ENCODE results near the gene POLR2H.

Gene POLR2H

DNA sequence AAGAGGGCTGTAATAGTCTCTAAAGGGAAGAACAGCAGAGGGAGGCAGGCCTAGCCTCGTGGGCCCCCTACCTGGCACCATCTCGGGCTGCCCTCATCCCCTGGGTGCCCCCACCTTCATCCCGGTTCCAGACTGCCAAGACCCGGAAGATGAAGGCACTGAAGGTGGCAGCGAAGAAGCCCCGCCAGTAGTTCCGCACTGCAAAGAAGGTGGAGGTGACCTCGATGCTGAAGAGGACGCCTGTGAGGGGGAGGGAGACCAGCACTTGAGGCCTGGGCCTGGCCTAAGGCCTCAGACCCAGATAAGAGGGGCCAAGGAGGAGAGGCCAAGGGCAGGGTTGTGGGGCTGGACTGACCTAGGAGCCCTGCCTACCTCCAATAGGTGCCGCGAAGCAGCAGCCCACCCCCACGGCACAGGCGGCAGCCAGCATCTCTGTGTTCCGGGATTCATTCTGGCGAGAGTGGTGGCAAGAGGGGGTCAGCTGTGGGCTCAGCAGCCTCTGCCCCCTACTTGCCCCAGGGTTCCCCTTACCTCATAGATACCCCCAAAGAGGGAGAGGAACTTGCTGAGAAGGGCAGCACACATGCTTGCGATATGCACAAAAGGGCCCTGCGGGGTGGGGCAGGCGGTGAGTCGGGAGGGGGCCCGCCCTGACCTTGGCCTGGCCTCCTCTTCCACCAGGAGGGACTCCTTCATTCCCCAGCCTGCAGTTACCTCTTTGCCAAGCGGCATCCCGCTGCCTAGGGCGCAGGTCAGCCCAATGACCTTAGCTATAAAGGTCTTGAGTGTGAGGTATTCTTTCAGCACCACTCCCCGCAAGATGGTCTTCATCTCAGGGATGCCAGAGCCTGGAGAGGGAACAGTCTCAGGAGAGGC is 4.0 kb upstream of the POLR2H start:
- no peak for TF ChIP-seq CTCF (IDR thresholded peaks at IDR 0.05; ENCODE audit: borderline replicate concordance, extremely low read depth, low read length, poor library complexity, severe bottlenecking)
- TF ChIP-seq EZH2 (IDR thresholded peaks at IDR 0.05; ENCODE audit: borderline replicate concordance, low read depth, low read length, severe bottlenecking): no peak
- Histone ChIP-seq H3K4me1 (ENCODE audit: insufficient read depth, low read length) (peaks cover 15% of the 10 kb centered on the region), H3K36me3 (ENCODE audit: insufficient read depth, low read length) (peaks cover 14% of the 10 kb centered on the region), H3K27me3 (ENCODE audit: insufficient read depth, low read length, poor library complexity) (no peaks in the 10 kb centered on the region), H3K4me3 (ENCODE audit: low read depth in 1 of 2, low read length in 2 of 2) (no peak overlapping the region), H3K9ac (ENCODE audit: low read depth, low read length) (no peak overlapping the region), H3K27ac (ENCODE audit: low read length) (no peak overlapping the region), H4K20me1 (ENCODE audit: insufficient read depth, low read length) (peaks cover 29% of the 10 kb centered on the region), H3K9me3 (ENCODE audit: insufficient read depth, low read length, severe bottlenecking) (no peaks in the 10 kb centered on the region), H2AFZ (ENCODE audit: low read depth, low read length) (no peak overlapping the region), H3K4me2 (ENCODE audit: insufficient read depth, low read length) (no peak overlapping the region), H3K79me2 (ENCODE audit: insufficient read depth, low read length) (peaks cover 13% of the 10 kb centered on the region)
- ATAC-seq (ENCODE audit: insufficient read depth, low read depth) (no peak), DNase-seq (no peak)

- Histone ChIP-seq H3K9me3 (ENCODE audit: insufficient read depth, low read length, severe bottlenecking) (no peaks in the 10 kb centered on the region), H3K36me3 (ENCODE audit: insufficient read depth, low read length) (peaks cover 14% of the 10 kb centered on the region), H3K4me1 (ENCODE audit: insufficient read depth, low read length) (peaks cover 15% of the 10 kb centered on the region), H3K9ac (ENCODE audit: low read depth, low read length) (no peak overlapping the region), H2AFZ (ENCODE audit: low read depth, low read length) (no peak overlapping the region), H4K20me1 (ENCODE audit: insufficient read depth, low read length) (peaks cover 29% of the 10 kb centered on the region), H3K4me3 (ENCODE audit: low read depth in 1 of 2, low read length in 2 of 2) (no peak overlapping the region), H3K4me2 (ENCODE audit: insufficient read depth, low read length) (no peak overlapping the region), H3K79me2 (ENCODE audit: insufficient read depth, low read length) (peaks cover 18% of the 10 kb centered on the region), H3K27ac (ENCODE audit: low read length) (no peak overlapping the region), H3K27me3 (ENCODE audit: insufficient read depth, low read length, poor library complexity) (no peaks in the 10 kb centered on the region)
- no peak for ATAC-seq (ENCODE audit: insufficient read depth, low read depth)
- TF ChIP-seq CTCF (IDR thresholded peaks at IDR 0.05; ENCODE audit: borderline replicate concordance, extremely low read depth, low read length, poor library complexity, severe bottlenecking) (no peak), EZH2 (IDR thresholded peaks at IDR 0.05; ENCODE audit: borderline replicate concordance, low read depth, low read length, severe bottlenecking) (no peak)
- no peak for DNase-seq
These were observed 3.3 kb upstream of the POLR2H start for GRCh38 chr3:184358124-184358767.

DNA sequence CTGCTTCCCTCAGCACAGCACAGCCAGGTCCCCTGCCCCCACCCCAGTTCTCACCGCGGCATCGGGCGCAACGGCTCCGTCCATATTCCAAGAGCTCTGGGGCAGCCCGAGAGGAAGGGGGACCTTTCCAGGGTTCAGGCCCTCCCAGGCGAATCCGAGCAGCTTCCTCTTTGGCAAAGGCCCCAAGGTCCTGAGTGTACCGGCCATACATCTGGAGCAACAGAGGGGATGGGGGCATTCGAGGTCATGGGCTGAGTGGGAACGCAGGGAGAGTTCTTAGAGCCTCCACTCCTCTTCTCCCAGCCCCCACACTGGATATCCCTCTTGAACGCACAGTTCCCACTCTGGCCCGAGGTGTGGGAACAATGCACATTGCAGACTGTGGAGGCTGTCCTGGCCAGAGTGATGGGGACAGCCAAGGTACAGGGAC is 2.6 kb upstream of the POLR2H start:
- Histone ChIP-seq H3K9me3 (ENCODE audit: insufficient read depth, low read length, severe bottlenecking) (no peaks in the 10 kb centered on the region), H4K20me1 (ENCODE audit: insufficient read depth, low read length) (peaks cover 24% of the 10 kb centered on the region), H3K4me3 (ENCODE audit: low read depth in 1 of 2, low read length in 2 of 2) (no peak overlapping the region), H3K27ac (ENCODE audit: low read length) (no peak overlapping the region), H3K4me1 (ENCODE audit: insufficient read depth, low read length) (peaks cover 20% of the 10 kb centered on the region), H3K27me3 (ENCODE audit: insufficient read depth, low read length, poor library complexity) (no peaks in the 10 kb centered on the region), H2AFZ (ENCODE audit: low read depth, low read length) (no peak overlapping the region), H3K9ac (ENCODE audit: low read depth, low read length) (no peak overlapping the region), H3K79me2 (ENCODE audit: insufficient read depth, low read length) (peaks cover 25% of the 10 kb centered on the region), H3K4me2 (ENCODE audit: insufficient read depth, low read length) (no peak overlapping the region), H3K36me3 (ENCODE audit: insufficient read depth, low read length) (peaks cover 11% of the 10 kb centered on the region)
- ATAC-seq (ENCODE audit: insufficient read depth, low read depth) (no peak), DNase-seq (no peak)
- TF ChIP-seq CTCF (IDR thresholded peaks at IDR 0.05; ENCODE audit: borderline replicate concordance, extremely low read depth, low read length, poor library complexity, severe bottlenecking) (no peak), EZH2 (IDR thresholded peaks at IDR 0.05; ENCODE audit: borderline replicate concordance, low read depth, low read length, severe bottlenecking) (no peak)

All from DND-41 (cell line).